ENCODE results near the gene SLC25A23.

DNA sequence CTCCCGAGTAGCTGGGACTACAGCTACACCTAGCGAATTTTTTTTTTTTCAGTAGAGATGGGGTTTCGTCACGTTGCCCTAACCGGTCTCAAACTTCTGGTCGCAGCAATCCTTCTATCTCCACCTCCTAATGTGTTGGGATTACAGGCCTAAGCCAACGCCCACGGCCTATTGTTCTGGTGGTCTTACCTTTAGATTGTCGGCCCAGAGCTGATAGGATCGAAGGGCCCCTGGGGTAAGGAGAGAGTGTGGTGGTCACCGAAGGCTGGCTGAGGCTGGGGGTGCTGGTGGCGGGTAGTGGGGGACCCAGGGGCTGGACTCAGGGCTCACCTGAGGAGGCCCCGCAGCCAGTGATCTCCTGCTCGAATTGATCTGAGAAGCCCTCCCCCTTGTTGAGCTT is 11.5 kb upstream of the SLC25A23 start:
- TF ChIP-seq, protein P1, sequence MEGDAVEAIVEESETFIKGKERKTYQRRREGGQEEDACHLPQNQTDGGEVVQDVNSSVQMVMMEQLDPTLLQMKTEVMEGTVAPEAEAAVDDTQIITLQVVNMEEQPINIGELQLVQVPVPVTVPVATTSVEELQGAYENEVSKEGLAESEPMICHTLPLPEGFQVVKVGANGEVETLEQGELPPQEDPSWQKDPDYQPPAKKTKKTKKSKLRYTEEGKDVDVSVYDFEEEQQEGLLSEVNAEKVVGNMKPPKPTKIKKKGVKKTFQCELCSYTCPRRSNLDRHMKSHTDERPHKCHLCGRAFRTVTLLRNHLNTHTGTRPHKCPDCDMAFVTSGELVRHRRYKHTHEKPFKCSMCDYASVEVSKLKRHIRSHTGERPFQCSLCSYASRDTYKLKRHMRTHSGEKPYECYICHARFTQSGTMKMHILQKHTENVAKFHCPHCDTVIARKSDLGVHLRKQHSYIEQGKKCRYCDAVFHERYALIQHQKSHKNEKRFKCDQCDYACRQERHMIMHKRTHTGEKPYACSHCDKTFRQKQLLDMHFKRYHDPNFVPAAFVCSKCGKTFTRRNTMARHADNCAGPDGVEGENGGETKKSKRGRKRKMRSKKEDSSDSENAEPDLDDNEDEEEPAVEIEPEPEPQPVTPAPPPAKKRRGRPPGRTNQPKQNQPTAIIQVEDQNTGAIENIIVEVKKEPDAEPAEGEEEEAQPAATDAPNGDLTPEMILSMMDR (IDR thresholded peaks at IDR 0.05; ENCODE audit: poor library complexity): no peak
- TF ChIP-seq EZH2 (IDR thresholded peaks at IDR 0.05; ENCODE audit: borderline replicate concordance) (no peak), EZH2phosphoT487 (IDR thresholded peaks at IDR 0.05; ENCODE audit: low read depth, severe bottlenecking, unreplicated experiment) (no peak)
